CD4-positive, alpha-beta T cell treated with Interleukin-6 for 4 hours (primary cell): Measurements from ENCODE around the gene ANKS1A.
A peak's percentile ranks its signal among the peaks of the same experiment; 100 is the strongest.
"Not testable (repeated sequence)": the region's sequence is repeated elsewhere in the genome, so short reads cannot be mapped to it uniquely, and the experiment has no call there.

Experiments
- DNase-seq: peaks from one replicate; pipeline ENCODE4 v3.0.0-alpha.2; 2020; ENCODE audit warnings: mixed read lengths

Gene ANKS1A

GRCh38 chr6:35138191-35138590 lies 249.1 kb downstream of the ANKS1A start:
- not testable (repeated sequence) for DNase-seq

- DNase-seq, result no peak
Observed at GRCh38 chr6:35139470-35139869, 250.4 kb downstream of the ANKS1A start.

GRCh38 chr6:35139924-35140638 lies 251.0 kb downstream of the ANKS1A start:
- peak; percentile 59 for DNase-seq

GRCh38 chr6:35140639-35141006 lies 251.6 kb downstream of the ANKS1A start:
- DNase-seq, result no peak
